Thoracic aorta (tissue), 2 donors: ENCODE data around the gene CERK. TPM values are rescaled to one million over a fixed set of nuclear protein-coding genes. Genes with fewer than 3 reads are reported as not detected.
"Not testable (repeated sequence)": the region's sequence is repeated elsewhere in the genome, so short reads cannot be mapped to it uniquely, and the experiment has no call there.

Experiments used
- ATAC-seq: fragments of 150-250 bp; one replicate; pipeline ENCODE4 v1.8.0; 2017; ENCODE audit warnings: low read depth; ENCODE audit not compliant: insufficient number of reproducible peaks, low FRiP score
- DNase-seq: peaks from one replicate; pipeline ENCODE4 v3.0.0-alpha.2; 2020; ENCODE audit warnings: low spot score
- H3K27ac ChIP-seq, 2 donors: fragments of 200-600 bp; sonication (generic); 1 replicate in 1 of 2; 2 replicates in 1 of 2; pipeline ENCODE4 v1.5.1; 2016; ENCODE audit warnings: mild to moderate bottlenecking in 2 of 2, moderate library complexity in 2 of 2
- H3K27me3 ChIP-seq: fragments of 200-600 bp; sonication (generic); replicated peaks from 2 replicates; pipeline ENCODE4 v1.6.0; 2016; ENCODE audit warnings: mild to moderate bottlenecking; ENCODE audit not compliant: insufficient read depth
- H3K36me3 ChIP-seq: fragments of 200-600 bp; sonication (generic); one replicate; pipeline ENCODE4 v1.5.1; 2016
- H3K4me1 ChIP-seq, 2 donors: fragments of 200-600 bp; sonication (generic); 1 replicate in 1 of 2; 2 replicates in 1 of 2; pipeline versions ENCODE4 v1.5.1 to v1.6.0; 2016; ENCODE audit warnings: low read depth in 2 of 2, mild to moderate bottlenecking in 1 of 2; ENCODE audit not compliant: control insufficient read depth in 1 of 2
- H3K4me3 ChIP-seq: fragments of 200-600 bp; sonication (generic); 2 replicates; pipeline ENCODE4 v1.5.1; 2016; ENCODE audit warnings: mild to moderate bottlenecking
- H3K9me3 ChIP-seq: fragments of 200-600 bp; sonication (generic); 2 replicates; pipeline ENCODE4 v1.5.1; 2016
- CTCF ChIP-seq: fragments of 200-600 bp; sonication (generic); IDR thresholded peaks from one replicate; pipeline ENCODE4 v1.5.1; 2019; ENCODE audit warnings: antibody characterized with exemption
- total RNA-seq, 2 donors: library from RNA; depleted of rRNA; stranded (reverse); fragments of >200 nt; gene quantifications; one replicate each; pipeline versions ENCODE4 v1.1.0 to v1.2.3, GENCODE V29; 2016

Gene CERK
- total RNA-seq, 2 donors from 2014 or later: 65.5 to 72.8 TPM

- H3K9me3 ChIP-seq: no peaks in the 10 kb centered on the region
- ATAC-seq: no peak
- no peaks in the 10 kb centered on the region for H3K4me1 ChIP-seq
- H3K4me3 ChIP-seq: no peak overlapping the region
- TF ChIP-seq CTCF: no peak
- no peaks in the 10 kb centered on the region for H3K36me3 ChIP-seq
- DNase-seq: no peak
- H3K27ac ChIP-seq: no peak overlapping the region
- no peaks in the 10 kb centered on the region for H3K27me3 ChIP-seq
These were observed 100.1 kb downstream of the CERK start for GRCh38 chr22:46637711-46638600.

GRCh38 chr22:46636221-46637002 lies 101.6 kb downstream of the CERK start:
- H3K27me3 ChIP-seq: no peaks in the 10 kb centered on the region
- H3K27ac ChIP-seq: no peak overlapping the region
- H3K36me3 ChIP-seq: no peaks in the 10 kb centered on the region
- no peaks in the 10 kb centered on the region for H3K4me1 ChIP-seq
- DNase-seq (no peak), ATAC-seq (no peak)
- no peaks in the 10 kb centered on the region for H3K9me3 ChIP-seq
- no peak overlapping the region for H3K4me3 ChIP-seq
- TF ChIP-seq CTCF: no peak

GRCh38 chr22:46635756-46636155 lies 102.3 kb downstream of the CERK start:
- Histone ChIP-seq H3K36me3 (no peaks in the 10 kb centered on the region), H3K27me3 (no peaks in the 10 kb centered on the region), H3K9me3 (no peaks in the 10 kb centered on the region), H3K27ac (no peak overlapping the region), H3K4me1 (no peaks in the 10 kb centered on the region), H3K4me3 (no peak overlapping the region)
- DNase-seq: no peak
- TF ChIP-seq CTCF: no peak
- ATAC-seq: no peak

GRCh38 chr22:46634973-46635685 lies 102.9 kb downstream of the CERK start:
- H3K4me1 ChIP-seq, ATAC-seq, H3K9me3 ChIP-seq, DNase-seq, H3K36me3 ChIP-seq, H3K27me3 ChIP-seq, H3K27ac ChIP-seq, H3K4me3 ChIP-seq: not testable (repeated sequence)

Other genes starting within 250 kb of the CERK start
- 1 to 10 TPM; 1.5 to 6.7 TPM for gene CELSR1, start 200.6 kb downstream of the CERK start, total RNA-seq
- gene GRAMD4, start 117.9 kb downstream of the CERK start, total RNA-seq: 10 to 100 TPM; 16.2 to 56.5 TPM
- 10 to 100 TPM; 28.9 to 31.3 TPM for gene TBC1D22A, start 24.4 kb upstream of the CERK start, total RNA-seq